Neural cell (in vitro differentiated cells): ENCODE data around the gene LRIT1. TPM values are rescaled to one million over a fixed set of nuclear protein-coding genes. Genes with fewer than 3 reads are reported as not detected.

Experiments
- H2AFZ ChIP-seq: fragments of 200-600, 300-800 bp; sonication (generic), shearing (Covaris generic); 2 replicates; pipeline ENCODE4 v1.6.0; 2014; ENCODE audit warnings: low read depth, mild to moderate bottlenecking, antibody characterized with exemption, low read length, moderate library complexity
- H3F3A ChIP-seq: fragments of 200-600 bp; shearing (Covaris generic); 2 replicates; pipeline ENCODE4 v1.6.1; 2016; ENCODE audit warnings: mild to moderate bottlenecking, moderate library complexity, mixed read lengths, antibody characterized with exemption, low read length; ENCODE audit not compliant: insufficient read depth, poor library complexity, severe bottlenecking
- H3K27ac ChIP-seq: fragments of 200-600, 300-800 bp; sonication (generic), shearing (Covaris generic); 2 replicates; pipeline ENCODE4 v1.5.1; 2014; ENCODE audit warnings: mild to moderate bottlenecking, low read length, moderate library complexity
- H3K27me3 ChIP-seq: fragments of 300-800, 200-600 bp; sonication (generic), shearing (Covaris generic); 2 replicates; pipeline ENCODE4 v1.6.0; 2014; ENCODE audit warnings: mild to moderate bottlenecking, low read depth, low read length, moderate library complexity; ENCODE audit not compliant: insufficient read depth
- H3K36me3 ChIP-seq: fragments of 300-800, 200-600 bp; sonication (generic), shearing (Covaris generic); 2 replicates; pipeline ENCODE4 v1.5.1; 2014; ENCODE audit warnings: mild to moderate bottlenecking, antibody characterized with exemption, low read length, moderate library complexity; ENCODE audit not compliant: insufficient read depth
- H3K4me2 ChIP-seq: fragments of 300-800, 200-600 bp; sonication (generic), shearing (Covaris generic); 2 replicates; pipeline ENCODE4 v1.6.0; 2014; ENCODE audit warnings: mild to moderate bottlenecking, low read length
- H3K4me3 ChIP-seq: fragments of 300-800, 200-600 bp; sonication (generic), shearing (Covaris generic); 2 replicates; pipeline ENCODE4 v1.5.1; 2014; ENCODE audit warnings: mild to moderate bottlenecking, low read length, moderate library complexity
- H3K79me2 ChIP-seq: fragments of 200-600 bp; shearing (Covaris generic); replicated peaks from 2 replicates; pipeline ENCODE4 v1.6.0; 2014; ENCODE audit warnings: mild to moderate bottlenecking, low read length, moderate library complexity; ENCODE audit not compliant: insufficient read depth
- H3K9ac ChIP-seq: fragments of 300-800, 200-600 bp; sonication (generic), shearing (Covaris generic); 2 replicates; pipeline ENCODE4 v1.6.1; 2016; ENCODE audit warnings: mild to moderate bottlenecking, low read length, mixed read lengths
- H3K9me2 ChIP-seq: fragments of 200-600 bp; shearing (Covaris generic); 2 replicates; pipeline ENCODE4 v1.6.1; 2016; ENCODE audit warnings: mild to moderate bottlenecking, low read length, mixed read lengths; ENCODE audit not compliant: insufficient read depth
- H3K9me3 ChIP-seq: fragments of 200-600, 300-800 bp; sonication (generic), shearing (Covaris generic); 2 replicates; pipeline ENCODE4 v1.6.1; 2016; ENCODE audit warnings: mild to moderate bottlenecking, mixed run types, low read length, moderate library complexity, mixed read lengths
- H4K20me1 ChIP-seq: fragments of 200-600 bp; shearing (Covaris generic); 2 replicates; pipeline ENCODE4 v1.6.1; 2016; ENCODE audit warnings: mild to moderate bottlenecking, mixed run types; ENCODE audit not compliant: insufficient read depth
- EP300 ChIP-seq: fragments of 450-650 bp; conservative IDR thresholded peaks from 2 replicates; pipeline ENCODE4 v1.6.1; 2014; ENCODE audit warnings: antibody characterized with exemption, mild to moderate bottlenecking, moderate library complexity; ENCODE audit not compliant: poor library complexity, severe bottlenecking
- EZH2 ChIP-seq: fragments of 200-600, 300-800 bp; shearing (Covaris generic), sonication (generic); IDR thresholded peaks from 2 replicates; pipeline ENCODE4 v1.6.1; 2014; ENCODE audit warnings: antibody characterized with exemption, low read length, borderline replicate concordance, mild to moderate bottlenecking; ENCODE audit not compliant: insufficient read depth, poor library complexity, severe bottlenecking
- RAD21 ChIP-seq: fragments of 450-650 bp; conservative IDR thresholded peaks from 2 replicates; pipeline ENCODE4 v1.6.1; 2014; ENCODE audit warnings: antibody characterized with exemption, mild to moderate bottlenecking, moderate library complexity
- REST ChIP-seq: IDR thresholded peaks from 2 replicates; pipeline ENCODE4 v1.6.1; 2012; ENCODE audit warnings: borderline replicate concordance
- TAF1 ChIP-seq: IDR thresholded peaks from 2 replicates; pipeline ENCODE4 v1.6.1; 2012; ENCODE audit warnings: low read depth
- polyA minus RNA-seq: library from RNA; depleted of rRNA, polyadenylated mRNA; stranded (reverse); fragments of >200 nt; gene quantifications from 2 replicates; pipeline ENCODE4 v1.2.3, GENCODE V29; 2014
- polyA plus RNA-seq: library from polyadenylated mRNA; depleted of rRNA; stranded (reverse); fragments of >200 nt; gene quantifications from 2 replicates; pipeline ENCODE4 v1.2.3, GENCODE V29; 2014
- TF ChIP-seq, protein P1 (sequence below): fragments of 450-650 bp; IDR thresholded peaks from 2 replicates; pipeline ENCODE4 v1.5.1; 2014; ENCODE audit warnings: antibody characterized with exemption, mild to moderate bottlenecking, moderate library complexity; ENCODE audit not compliant: poor library complexity, severe bottlenecking

LRIT1 gene, protein sequence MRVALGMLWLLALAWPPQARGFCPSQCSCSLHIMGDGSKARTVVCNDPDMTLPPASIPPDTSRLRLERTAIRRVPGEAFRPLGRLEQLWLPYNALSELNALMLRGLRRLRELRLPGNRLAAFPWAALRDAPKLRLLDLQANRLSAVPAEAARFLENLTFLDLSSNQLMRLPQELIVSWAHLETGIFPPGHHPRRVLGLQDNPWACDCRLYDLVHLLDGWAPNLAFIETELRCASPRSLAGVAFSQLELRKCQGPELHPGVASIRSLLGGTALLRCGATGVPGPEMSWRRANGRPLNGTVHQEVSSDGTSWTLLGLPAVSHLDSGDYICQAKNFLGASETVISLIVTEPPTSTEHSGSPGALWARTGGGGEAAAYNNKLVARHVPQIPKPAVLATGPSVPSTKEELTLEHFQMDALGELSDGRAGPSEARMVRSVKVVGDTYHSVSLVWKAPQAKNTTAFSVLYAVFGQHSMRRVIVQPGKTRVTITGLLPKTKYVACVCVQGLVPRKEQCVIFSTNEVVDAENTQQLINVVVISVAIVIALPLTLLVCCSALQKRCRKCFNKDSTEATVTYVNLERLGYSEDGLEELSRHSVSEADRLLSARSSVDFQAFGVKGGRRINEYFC
- polyA plus RNA-seq = not detected in 2 replicates
- polyA minus RNA-seq = not detected in 2 replicates

- no peaks in the 10 kb centered on the region for H3K9me2 ChIP-seq
- H3K4me3 ChIP-seq = no peak within 1 kb of the TSS
- no peak within 1 kb of the TSS for H2AFZ ChIP-seq
- no peaks in the 10 kb centered on the region for H3K27me3 ChIP-seq
- no peak within 1 kb of the TSS for H3K27ac ChIP-seq
- no peaks in the 10 kb centered on the region for H3K9me3 ChIP-seq
- H3F3A ChIP-seq = no peaks in the 10 kb centered on the region
- no peaks in the 10 kb centered on the region for H3K36me3 ChIP-seq
- no peaks in the 10 kb centered on the region for H4K20me1 ChIP-seq
- H3K4me2 ChIP-seq = no peak within 1 kb of the TSS
- H3K9ac ChIP-seq = no peak within 1 kb of the TSS
- H3K79me2 ChIP-seq = no peaks in the 10 kb centered on the region
- TF ChIP-seq TAF1 (no peak), RAD21 (no peak), REST (no peak)
These were observed at the start of gene LRIT1 for GRCh38 chr10:84241185-84241790. Gene LRIT1 (minus strand): TSS chr10:84241546. CDS start chr10:84241439, 107 bp downstream.

- H3F3A ChIP-seq = no peaks in the 10 kb centered on the region
- H3K36me3 ChIP-seq = no peaks in the 10 kb centered on the region
- H3K27ac ChIP-seq = no peak overlapping the region
- H3K4me2 ChIP-seq = no peak overlapping the region
- no peaks in the 10 kb centered on the region for H3K27me3 ChIP-seq
- H4K20me1 ChIP-seq = no peaks in the 10 kb centered on the region
- no peak for TF ChIP-seq EZH2
- TF ChIP-seq EP300 = no peak
- no peak for TF ChIP-seq TAF1
- TF ChIP-seq, protein P1, sequence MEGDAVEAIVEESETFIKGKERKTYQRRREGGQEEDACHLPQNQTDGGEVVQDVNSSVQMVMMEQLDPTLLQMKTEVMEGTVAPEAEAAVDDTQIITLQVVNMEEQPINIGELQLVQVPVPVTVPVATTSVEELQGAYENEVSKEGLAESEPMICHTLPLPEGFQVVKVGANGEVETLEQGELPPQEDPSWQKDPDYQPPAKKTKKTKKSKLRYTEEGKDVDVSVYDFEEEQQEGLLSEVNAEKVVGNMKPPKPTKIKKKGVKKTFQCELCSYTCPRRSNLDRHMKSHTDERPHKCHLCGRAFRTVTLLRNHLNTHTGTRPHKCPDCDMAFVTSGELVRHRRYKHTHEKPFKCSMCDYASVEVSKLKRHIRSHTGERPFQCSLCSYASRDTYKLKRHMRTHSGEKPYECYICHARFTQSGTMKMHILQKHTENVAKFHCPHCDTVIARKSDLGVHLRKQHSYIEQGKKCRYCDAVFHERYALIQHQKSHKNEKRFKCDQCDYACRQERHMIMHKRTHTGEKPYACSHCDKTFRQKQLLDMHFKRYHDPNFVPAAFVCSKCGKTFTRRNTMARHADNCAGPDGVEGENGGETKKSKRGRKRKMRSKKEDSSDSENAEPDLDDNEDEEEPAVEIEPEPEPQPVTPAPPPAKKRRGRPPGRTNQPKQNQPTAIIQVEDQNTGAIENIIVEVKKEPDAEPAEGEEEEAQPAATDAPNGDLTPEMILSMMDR = no peak
- TF ChIP-seq REST = peak; percentile 4
- TF ChIP-seq RAD21 = no peak
- H3K9me3 ChIP-seq = no peaks in the 10 kb centered on the region
- no peak overlapping the region for H3K9ac ChIP-seq
- no peak overlapping the region for H2AFZ ChIP-seq
- no peaks in the 10 kb centered on the region for H3K79me2 ChIP-seq
- H3K4me3 ChIP-seq = peak overlapping the region; percentile 4
- no peaks in the 10 kb centered on the region for H3K9me2 ChIP-seq
These were observed 48.9 kb upstream of the LRIT1 start for GRCh38 chr10:84290235-84290634.
